Jurkat, Clone E6-1 (cell line): Measurements from ENCODE around the gene UQCC5.
"Not testable (repeated sequence)": the region's sequence is repeated elsewhere in the genome, so short reads cannot be mapped to it uniquely, and the experiment has no call there.

ENCODE experiments used
- DNase-seq: peaks from one replicate; pipeline ENCODE4 v3.0.0-alpha.2; 2011; ENCODE audit warnings: low read depth, low spot score
- H3K4me3 ChIP-seq: 2 replicates; pipeline ENCODE4 v1.5.1; 2011; ENCODE audit warnings: mild to moderate bottlenecking, low read length, control low read depth, moderate library complexity

UQCC5 gene

GRCh38 chr3:52520716-52521487, 15.5 kb upstream of the UQCC5 start:
- no peak for DNase-seq
- H3K4me3 ChIP-seq = no peak overlapping the region

DNA sequence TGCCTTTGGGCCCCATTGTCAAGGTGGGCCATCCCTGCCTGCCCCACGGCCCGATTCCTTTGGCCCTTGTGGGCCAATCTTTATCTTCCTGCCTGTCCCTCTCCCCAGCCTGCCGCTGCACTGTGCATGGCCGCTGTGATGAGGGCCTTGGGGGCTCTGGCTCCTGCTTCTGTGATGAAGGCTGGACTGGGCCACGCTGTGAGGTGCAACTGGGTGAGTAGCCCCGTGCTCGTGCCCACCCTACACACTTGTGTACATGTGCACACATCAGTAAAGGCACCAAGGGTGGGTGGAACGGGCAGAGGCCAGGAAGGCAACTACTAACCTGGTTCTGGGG, 14.9 kb upstream of the UQCC5 start:
- H3K4me3 ChIP-seq = no peak overlapping the region
- DNase-seq = no peak

- DNase-seq = no peak
- H3K4me3 ChIP-seq = no peak overlapping the region
Measured at GRCh38 chr3:52521881-52522650, 14.3 kb upstream of the UQCC5 start.

GRCh38 chr3:52522651-52523251, 13.7 kb upstream of the UQCC5 start:
- DNase-seq = no peak
- H3K4me3 ChIP-seq = no peak overlapping the region

GRCh38 chr3:52523386-52524257, 12.8 kb upstream of the UQCC5 start:
- no peak for DNase-seq
- no peak overlapping the region for H3K4me3 ChIP-seq

- H3K4me3 ChIP-seq = no peak overlapping the region
- DNase-seq = no peak
Measured at GRCh38 chr3:52524258-52524751, 12.1 kb upstream of the UQCC5 start.

- H3K4me3 ChIP-seq = no peak overlapping the region
- no peak for DNase-seq
Measured at GRCh38 chr3:52524752-52525679, 11.4 kb upstream of the UQCC5 start.

GRCh38 chr3:52525680-52526561, 10.5 kb upstream of the UQCC5 start:
- DNase-seq = no peak

GRCh38 chr3:52526671-52527038, 9.8 kb upstream of the UQCC5 start:
- H3K4me3 ChIP-seq, DNase-seq: not testable (repeated sequence)

More at GRCh38 chr3:52525680-52526561, 10.5 kb upstream of the UQCC5 start:
- no peak overlapping the region for H3K4me3 ChIP-seq

DNA sequence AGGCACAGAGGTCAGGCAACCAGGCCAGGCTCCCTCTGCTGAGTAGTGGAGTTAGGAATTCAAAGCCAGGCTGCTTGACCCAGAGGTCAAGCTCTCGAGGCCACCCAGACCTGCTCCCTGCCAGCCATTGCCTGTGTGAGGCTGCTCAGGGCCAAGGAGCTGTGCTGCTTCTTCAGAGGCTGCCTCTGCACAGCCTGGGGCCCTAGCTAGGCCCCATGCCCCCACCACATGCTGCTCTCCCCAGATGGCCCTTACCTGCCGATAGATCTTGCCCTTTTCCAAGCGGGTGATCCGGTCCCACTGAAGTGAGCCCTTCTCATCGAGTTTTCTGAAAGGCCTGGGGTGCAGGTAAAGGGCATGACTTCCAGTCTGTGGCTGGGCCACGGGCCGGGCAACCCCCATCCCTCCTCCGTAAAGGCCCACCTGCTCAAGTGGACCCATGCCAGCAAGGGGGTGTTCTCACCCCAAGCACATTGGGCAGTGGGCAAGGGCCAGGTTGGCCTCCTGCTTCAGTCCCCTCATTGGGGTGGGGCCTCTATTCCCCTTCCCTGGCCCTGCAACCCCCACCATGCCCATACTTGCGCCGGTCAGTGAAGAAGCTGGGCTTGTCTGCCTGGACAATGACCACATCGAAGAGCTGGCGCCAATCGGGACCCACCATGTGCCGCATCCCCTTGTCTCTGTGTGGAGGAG, 9.2 kb upstream of the UQCC5 start:
- no peak for DNase-seq

GRCh38 chr3:52527732-52528585, 8.4 kb upstream of the UQCC5 start:
- DNase-seq = no peak
- H3K4me3 ChIP-seq = no peak overlapping the region

More for the DNA sequence above, 9.2 kb upstream of the UQCC5 start:
- H3K4me3 ChIP-seq = no peak overlapping the region

GRCh38 chr3:52528586-52529375, 7.6 kb upstream of the UQCC5 start:
- no peak for DNase-seq
- no peak overlapping the region for H3K4me3 ChIP-seq

DNA sequence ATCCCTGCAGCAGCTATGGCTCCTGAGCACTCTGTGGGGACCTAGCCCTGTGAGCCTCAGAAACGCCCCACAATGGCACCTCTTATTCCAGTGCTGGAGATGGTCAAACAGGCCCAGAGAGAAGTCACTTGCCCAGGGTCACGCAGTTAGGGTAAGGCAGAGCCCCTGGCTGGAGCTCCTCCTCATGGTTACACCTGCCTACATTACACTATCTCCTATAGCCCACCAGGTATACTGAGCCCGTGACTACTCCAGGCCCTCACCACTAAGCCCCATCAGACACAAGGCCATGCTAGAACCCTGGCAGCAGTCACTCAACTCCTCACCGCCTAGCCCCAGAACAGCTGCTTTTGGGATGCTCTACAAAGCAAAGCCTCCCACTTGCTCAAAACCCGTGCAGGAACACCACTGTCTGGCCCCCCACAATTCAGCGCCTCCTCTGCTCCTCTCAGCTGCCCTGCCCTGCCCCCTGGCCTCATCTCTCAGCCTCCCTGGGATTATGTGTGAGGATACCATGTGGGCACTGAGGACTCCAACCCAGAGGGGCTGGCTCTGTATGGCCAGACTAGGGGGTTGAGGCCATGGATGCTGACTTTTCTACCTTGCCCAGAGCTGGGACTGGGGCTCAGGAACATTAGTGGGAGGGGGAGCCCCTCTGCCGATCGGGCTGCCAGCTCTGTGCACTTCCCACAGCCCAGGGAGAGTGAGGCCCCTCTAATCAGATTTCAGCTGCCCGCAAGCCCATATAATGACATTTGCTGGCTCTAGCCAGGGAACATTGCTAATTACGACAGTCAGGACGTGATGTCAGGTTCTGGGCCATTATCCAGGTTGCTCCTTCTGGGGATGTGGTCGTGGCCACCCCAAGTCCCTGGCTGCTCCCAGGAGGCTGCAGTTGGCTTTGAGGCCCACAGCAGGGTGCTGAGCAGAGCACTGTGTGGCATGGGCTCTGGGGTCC, 6.8 kb upstream of the UQCC5 start:
- DNase-seq = no peak
- H3K4me3 ChIP-seq = no peak overlapping the region
